Choroid plexus epithelial cell (primary cell): ENCODE data around the gene C2CD5.
"Not testable (repeated sequence)": the region's sequence is repeated elsewhere in the genome, so short reads cannot be mapped to it uniquely, and the experiment has no call there.

Source experiments
- DNase-seq: peaks from one replicate; pipeline ENCODE4 v3.0.0-alpha.2; 2010; ENCODE audit warnings: low read depth
- H3K4me3 ChIP-seq: 2 replicates; pipeline ENCODE4 v1.5.1; 2011; ENCODE audit warnings: low read depth, mild to moderate bottlenecking, control low read depth, low read length, moderate library complexity
- TF ChIP-seq, protein P1 (sequence below): conservative IDR thresholded peaks from 2 replicates; pipeline ENCODE4 v1.5.1; 2011; ENCODE audit warnings: low read depth, mild to moderate bottlenecking, control low read depth, inconsistent platforms, low read length, moderate library complexity

The C2CD5 gene

GRCh38 chr12:22481547-22482104, 62.7 kb downstream of the C2CD5 start:
- DNase-seq, result no peak
- no peak overlapping the region for H3K4me3 ChIP-seq
- TF ChIP-seq, protein P1, sequence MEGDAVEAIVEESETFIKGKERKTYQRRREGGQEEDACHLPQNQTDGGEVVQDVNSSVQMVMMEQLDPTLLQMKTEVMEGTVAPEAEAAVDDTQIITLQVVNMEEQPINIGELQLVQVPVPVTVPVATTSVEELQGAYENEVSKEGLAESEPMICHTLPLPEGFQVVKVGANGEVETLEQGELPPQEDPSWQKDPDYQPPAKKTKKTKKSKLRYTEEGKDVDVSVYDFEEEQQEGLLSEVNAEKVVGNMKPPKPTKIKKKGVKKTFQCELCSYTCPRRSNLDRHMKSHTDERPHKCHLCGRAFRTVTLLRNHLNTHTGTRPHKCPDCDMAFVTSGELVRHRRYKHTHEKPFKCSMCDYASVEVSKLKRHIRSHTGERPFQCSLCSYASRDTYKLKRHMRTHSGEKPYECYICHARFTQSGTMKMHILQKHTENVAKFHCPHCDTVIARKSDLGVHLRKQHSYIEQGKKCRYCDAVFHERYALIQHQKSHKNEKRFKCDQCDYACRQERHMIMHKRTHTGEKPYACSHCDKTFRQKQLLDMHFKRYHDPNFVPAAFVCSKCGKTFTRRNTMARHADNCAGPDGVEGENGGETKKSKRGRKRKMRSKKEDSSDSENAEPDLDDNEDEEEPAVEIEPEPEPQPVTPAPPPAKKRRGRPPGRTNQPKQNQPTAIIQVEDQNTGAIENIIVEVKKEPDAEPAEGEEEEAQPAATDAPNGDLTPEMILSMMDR, result no peak

- DNase-seq, H3K4me3 ChIP-seq: not testable (repeated sequence)
Measured at GRCh38 chr12:22480814-22481213, 63.5 kb downstream of the C2CD5 start.

DNA sequence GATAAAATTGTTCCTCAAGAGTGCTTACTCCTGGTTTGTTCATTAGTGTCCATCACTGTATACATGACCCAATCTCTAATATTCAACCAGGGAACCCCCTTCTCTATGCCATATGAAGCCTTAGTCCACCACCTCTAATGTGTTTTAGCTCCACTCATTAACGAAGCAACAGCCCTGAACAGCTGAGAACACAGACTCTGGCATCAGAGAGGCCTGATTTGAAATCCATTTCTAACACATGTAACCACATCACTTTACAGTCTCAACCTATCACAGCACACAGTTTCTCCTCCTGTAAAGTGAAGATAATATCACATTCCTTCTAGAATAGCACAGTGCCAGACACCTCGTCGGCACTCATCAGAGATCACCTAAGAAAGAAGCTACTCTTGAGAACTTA, 64.3 kb downstream of the C2CD5 start:
- TF ChIP-seq, protein P1, result no peak
- DNase-seq, result no peak
- no peak overlapping the region for H3K4me3 ChIP-seq

- TF ChIP-seq, protein P1, result no peak
- DNase-seq, result peak; percentile 71
- H3K4me3 ChIP-seq, result no peak overlapping the region
Measured at GRCh38 chr12:22477894-22478287, 66.5 kb downstream of the C2CD5 start.

- peak; percentile 97 for DNase-seq
- H3K4me3 ChIP-seq, result no peak overlapping the region
- TF ChIP-seq, protein P1, result no peak
Measured at GRCh38 chr12:22477166-22477893, 67.0 kb downstream of the C2CD5 start.

GRCh38 chr12:22476133-22476532, 68.2 kb downstream of the C2CD5 start:
- DNase-seq, result no peak
- TF ChIP-seq, protein P1, result no peak
- no peak overlapping the region for H3K4me3 ChIP-seq

GRCh38 chr12:22474970-22475720, 69.2 kb downstream of the C2CD5 start:
- no peak overlapping the region for H3K4me3 ChIP-seq
- peak; percentile 94 for DNase-seq
- TF ChIP-seq, protein P1, result no peak
